ENCODE data around the gene NBPF4. TPM values are rescaled to one million over a fixed set of nuclear protein-coding genes. Genes with fewer than 3 reads are reported as not detected.

The NBPF4 gene
- total RNA-seq, 1 experiment from 2014 or later: not detected

DNA sequence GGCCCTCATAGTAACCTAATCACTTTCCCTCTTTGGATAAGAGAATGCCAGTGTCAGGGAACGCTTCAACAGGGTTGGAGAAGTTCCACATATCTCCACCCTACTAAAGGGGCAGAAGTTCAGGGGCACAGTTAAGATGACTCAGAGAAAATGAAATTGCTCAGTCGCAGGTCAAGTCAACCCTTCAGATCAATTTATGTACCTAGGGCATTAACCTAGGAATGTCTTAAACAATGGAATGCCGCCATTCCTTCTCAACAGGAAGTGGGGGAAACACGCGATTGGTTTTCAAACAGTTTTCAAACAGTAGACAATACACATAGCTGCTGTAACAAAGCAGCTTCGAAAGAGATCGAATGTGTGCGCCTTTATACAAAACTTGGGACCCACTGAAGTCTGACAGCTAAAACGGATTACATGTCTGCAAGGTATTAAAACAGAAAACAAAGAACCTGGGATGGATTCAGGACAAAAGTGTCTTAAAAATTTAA is 44.6 kb downstream of the NBPF4 start:
- no peaks in the 10 kb centered on the region for H3K27me3 ChIP-seq (ENCODE audit: control insufficient read depth, insufficient read depth, low read length)
- peaks cover 2% of the 10 kb centered on the region for H3K36me3 ChIP-seq (ENCODE audit: control insufficient read depth, insufficient read depth, low read length)
- peaks cover 9% of the 10 kb centered on the region for H3K4me1 ChIP-seq (ENCODE audit: control insufficient read depth, insufficient read depth, low read length)
- ChIA-PET CTCF (no interaction called here), POLR2A (no interaction called here)
- in situ Hi-C loops (cut with HindIII; ENCODE audit: low pct_unique_long_range_greater_than_20kb, low sequenced_read_pairs) (no loop called here), intact Hi-C loops (cut with micrococcal nuclease; ENCODE audit: unreplicated experiment) (no loop called here)
- no peaks in the 10 kb centered on the region for H3K9me3 ChIP-seq (ENCODE audit: control insufficient read depth, insufficient read depth, low read depth, low read length)
- DNase-seq (ENCODE audit: low read depth, low spot score) (no peak), ATAC-seq (no peak)
- no peak for TF ChIP-seq TCF7L2 (IDR thresholded peaks at IDR 0.05; ENCODE audit: low read depth, low read length)
- TF ChIP-seq, protein P1, sequence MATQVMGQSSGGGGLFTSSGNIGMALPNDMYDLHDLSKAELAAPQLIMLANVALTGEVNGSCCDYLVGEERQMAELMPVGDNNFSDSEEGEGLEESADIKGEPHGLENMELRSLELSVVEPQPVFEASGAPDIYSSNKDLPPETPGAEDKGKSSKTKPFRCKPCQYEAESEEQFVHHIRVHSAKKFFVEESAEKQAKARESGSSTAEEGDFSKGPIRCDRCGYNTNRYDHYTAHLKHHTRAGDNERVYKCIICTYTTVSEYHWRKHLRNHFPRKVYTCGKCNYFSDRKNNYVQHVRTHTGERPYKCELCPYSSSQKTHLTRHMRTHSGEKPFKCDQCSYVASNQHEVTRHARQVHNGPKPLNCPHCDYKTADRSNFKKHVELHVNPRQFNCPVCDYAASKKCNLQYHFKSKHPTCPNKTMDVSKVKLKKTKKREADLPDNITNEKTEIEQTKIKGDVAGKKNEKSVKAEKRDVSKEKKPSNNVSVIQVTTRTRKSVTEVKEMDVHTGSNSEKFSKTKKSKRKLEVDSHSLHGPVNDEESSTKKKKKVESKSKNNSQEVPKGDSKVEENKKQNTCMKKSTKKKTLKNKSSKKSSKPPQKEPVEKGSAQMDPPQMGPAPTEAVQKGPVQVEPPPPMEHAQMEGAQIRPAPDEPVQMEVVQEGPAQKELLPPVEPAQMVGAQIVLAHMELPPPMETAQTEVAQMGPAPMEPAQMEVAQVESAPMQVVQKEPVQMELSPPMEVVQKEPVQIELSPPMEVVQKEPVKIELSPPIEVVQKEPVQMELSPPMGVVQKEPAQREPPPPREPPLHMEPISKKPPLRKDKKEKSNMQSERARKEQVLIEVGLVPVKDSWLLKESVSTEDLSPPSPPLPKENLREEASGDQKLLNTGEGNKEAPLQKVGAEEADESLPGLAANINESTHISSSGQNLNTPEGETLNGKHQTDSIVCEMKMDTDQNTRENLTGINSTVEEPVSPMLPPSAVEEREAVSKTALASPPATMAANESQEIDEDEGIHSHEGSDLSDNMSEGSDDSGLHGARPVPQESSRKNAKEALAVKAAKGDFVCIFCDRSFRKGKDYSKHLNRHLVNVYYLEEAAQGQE (IDR thresholded peaks at IDR 0.05; ENCODE audit: insufficient read depth in 1 of 2, low read depth in 2 of 2, low read length in 1 of 2): no peak
- TF ChIP-seq SIN3A (IDR thresholded peaks at IDR 0.05; ENCODE audit: borderline replicate concordance, insufficient read depth, low read depth, low read length): no peak
- TF ChIP-seq, protein P2, sequence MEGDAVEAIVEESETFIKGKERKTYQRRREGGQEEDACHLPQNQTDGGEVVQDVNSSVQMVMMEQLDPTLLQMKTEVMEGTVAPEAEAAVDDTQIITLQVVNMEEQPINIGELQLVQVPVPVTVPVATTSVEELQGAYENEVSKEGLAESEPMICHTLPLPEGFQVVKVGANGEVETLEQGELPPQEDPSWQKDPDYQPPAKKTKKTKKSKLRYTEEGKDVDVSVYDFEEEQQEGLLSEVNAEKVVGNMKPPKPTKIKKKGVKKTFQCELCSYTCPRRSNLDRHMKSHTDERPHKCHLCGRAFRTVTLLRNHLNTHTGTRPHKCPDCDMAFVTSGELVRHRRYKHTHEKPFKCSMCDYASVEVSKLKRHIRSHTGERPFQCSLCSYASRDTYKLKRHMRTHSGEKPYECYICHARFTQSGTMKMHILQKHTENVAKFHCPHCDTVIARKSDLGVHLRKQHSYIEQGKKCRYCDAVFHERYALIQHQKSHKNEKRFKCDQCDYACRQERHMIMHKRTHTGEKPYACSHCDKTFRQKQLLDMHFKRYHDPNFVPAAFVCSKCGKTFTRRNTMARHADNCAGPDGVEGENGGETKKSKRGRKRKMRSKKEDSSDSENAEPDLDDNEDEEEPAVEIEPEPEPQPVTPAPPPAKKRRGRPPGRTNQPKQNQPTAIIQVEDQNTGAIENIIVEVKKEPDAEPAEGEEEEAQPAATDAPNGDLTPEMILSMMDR (IDR thresholded peaks at IDR 0.05): no peak
- no peak for TF ChIP-seq POLR2AphosphoS5 (IDR thresholded peaks at IDR 0.05; ENCODE audit: low read depth, low read length)
- peak overlapping the region; percentile 88 to 90 for H3K4me3 ChIP-seq (ENCODE audit: low read depth in 2 of 2, low read length in 2 of 2)
- no TSS peak for BruUV-seq (replicated peaks)
- peak overlapping the region; percentile 86 for H3K27ac ChIP-seq (ENCODE audit: low read length)

DNA sequence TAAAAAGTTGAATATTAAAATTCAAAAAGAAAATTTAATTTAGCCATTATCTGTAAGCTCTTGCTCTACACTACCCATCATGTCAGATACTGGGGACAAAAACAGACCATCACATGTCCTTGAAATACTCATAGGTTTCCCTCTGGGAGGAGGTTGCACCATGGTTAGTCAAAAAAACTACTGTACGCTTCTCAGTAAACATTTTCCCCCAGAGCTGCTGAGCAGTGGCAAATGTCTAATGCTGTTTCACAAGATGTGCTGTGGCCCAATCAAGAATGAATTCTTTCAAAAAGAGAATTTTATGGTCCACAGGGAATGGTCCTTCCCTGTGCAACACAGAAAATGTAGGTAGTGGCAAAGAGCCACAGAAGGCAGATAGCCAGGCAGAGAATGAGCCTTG is 49.8 kb downstream of the NBPF4 start:
- Histone ChIP-seq H3K27ac (ENCODE audit: low read length) (no peak overlapping the region), H3K9me3 (ENCODE audit: control insufficient read depth, insufficient read depth, low read depth, low read length) (no peaks in the 10 kb centered on the region), H3K4me1 (ENCODE audit: control insufficient read depth, insufficient read depth, low read length) (peaks cover 9% of the 10 kb centered on the region), H3K36me3 (ENCODE audit: control insufficient read depth, insufficient read depth, low read length) (no peaks in the 10 kb centered on the region; the same call in none of the 2 replicates), H3K27me3 (ENCODE audit: control insufficient read depth, insufficient read depth, low read length) (no peaks in the 10 kb centered on the region), H3K4me3 (ENCODE audit: low read depth in 2 of 2, low read length in 2 of 2) (no peak overlapping the region)
- CTCF ChIA-PET: no interaction called here
- no TSS peak for BruUV-seq (replicated peaks)
- POLR2A ChIA-PET: no interaction called here
- TF ChIP-seq TCF7L2 (IDR thresholded peaks at IDR 0.05; ENCODE audit: low read depth, low read length) (no peak), POLR2AphosphoS5 (IDR thresholded peaks at IDR 0.05; ENCODE audit: low read depth, low read length) (no peak), SIN3A (IDR thresholded peaks at IDR 0.05; ENCODE audit: borderline replicate concordance, insufficient read depth, low read depth, low read length) (no peak)
- TF ChIP-seq, protein P1 (IDR thresholded peaks at IDR 0.05; ENCODE audit: insufficient read depth in 1 of 2, low read depth in 2 of 2, low read length in 1 of 2): no peak
- TF ChIP-seq, protein P2 (IDR thresholded peaks at IDR 0.05): no peak
- ATAC-seq: no peak
- in situ Hi-C loops (cut with HindIII; ENCODE audit: low pct_unique_long_range_greater_than_20kb, low sequenced_read_pairs): no loop called here
- no peak for DNase-seq (ENCODE audit: low read depth, low spot score)
- intact Hi-C loops (cut with micrococcal nuclease; ENCODE audit: unreplicated experiment): no loop called here
